ENCODE measurements around the gene RNF31. TPM values are rescaled to one million over a fixed set of nuclear protein-coding genes. Genes with fewer than 3 reads are reported as not detected.

The RNF31 gene
- total and polyA plus RNA-seq, 2 donors (not counting 3 experiments of a cell fraction or from before 2014, with no cell fraction given): 32.3 to 69.7 TPM

- Histone ChIP-seq H3K27me3 (ENCODE audit: control insufficient read depth in 2 of 2, insufficient read depth in 2 of 2, low read length in 2 of 2) (no peaks in the 10 kb centered on the region), H3K36me3 (ENCODE audit: control insufficient read depth in 2 of 2, extremely low read depth in 1 of 2, insufficient read depth in 2 of 2, low read length in 2 of 2) (peaks cover 0 to 42% of the 10 kb centered on the region in 2 experiments), H3K27ac (ENCODE audit: insufficient read depth, low read depth, low read length) (no peak overlapping the region), H3K4me3 (replicated peaks in 1 of 3; ENCODE audit: insufficient read depth in 1 of 3, low read depth in 1 of 3, low read length in 3 of 3) (no peak overlapping the region), H4K20me1 (replicated peaks; ENCODE audit: control insufficient read depth, extremely low read depth, insufficient read depth, low read length) (no peaks in the 10 kb centered on the region), H3K9me1 (replicated peaks; ENCODE audit: control insufficient read depth, extremely low read depth, insufficient read depth, low read length) (no peaks in the 10 kb centered on the region), H3K79me2 (ENCODE audit: control insufficient read depth, insufficient read depth, low read length) (no peaks in the 10 kb centered on the region), H3K4me1 (ENCODE audit: control insufficient read depth, extremely low read depth, insufficient read depth, low read length) (no peaks in the 10 kb centered on the region), H3K9me3 (replicated peaks; ENCODE audit: control insufficient read depth, insufficient read depth, low read length) (no peaks in the 10 kb centered on the region), H3K9ac (replicated peaks; ENCODE audit: extremely low read depth, insufficient read depth, low read length) (no peak overlapping the region), H2AFZ (ENCODE audit: low read depth, low read length) (no peak overlapping the region), H3K4me2 (ENCODE audit: insufficient read depth, low read length) (no peak overlapping the region)
- dilution Hi-C loops (cut with MboI; ENCODE audit: extremely low pct_ligation_motif_present, low sequenced_read_pairs) (no loop called here), intact Hi-C loops (cut with micrococcal nuclease) (no loop called here)
- no TSS peak for BruUV-seq (replicated peaks)
- CTCF ChIA-PET: interaction anchor here (0.8 to 2.4 kb wide), 3 partner anchors 21 to 116 kb away, joined by 3 to 9 read pairs (median 7); partner anchors contain the start of gene IRF9
- TF ChIP-seq MYC (IDR thresholded peaks at IDR 0.05; ENCODE audit: low read depth, low read length) (no peak), GATA2 (IDR thresholded peaks at IDR 0.05; ENCODE audit: insufficient read depth, insufficient read length, low read depth, low read length) (no peak), POLR2AphosphoS5 (IDR thresholded peaks at IDR 0.05; ENCODE audit: insufficient read depth, low read depth, low read length) (no peak)
- TF ChIP-seq, protein P1, sequence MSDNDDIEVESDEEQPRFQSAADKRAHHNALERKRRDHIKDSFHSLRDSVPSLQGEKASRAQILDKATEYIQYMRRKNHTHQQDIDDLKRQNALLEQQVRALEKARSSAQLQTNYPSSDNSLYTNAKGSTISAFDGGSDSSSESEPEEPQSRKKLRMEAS (IDR thresholded peaks at IDR 0.05; ENCODE audit: insufficient read depth, insufficient read length): no peak
- POLR2A ChIA-PET: no interaction called here
- FAIRE-seq: no peak
- no peak for DNase-seq (ENCODE audit: low read depth, low spot score)
Observed at GRCh38 chr14:24181371-24182077, 34.2 kb downstream of the RNF31 start.

DNA sequence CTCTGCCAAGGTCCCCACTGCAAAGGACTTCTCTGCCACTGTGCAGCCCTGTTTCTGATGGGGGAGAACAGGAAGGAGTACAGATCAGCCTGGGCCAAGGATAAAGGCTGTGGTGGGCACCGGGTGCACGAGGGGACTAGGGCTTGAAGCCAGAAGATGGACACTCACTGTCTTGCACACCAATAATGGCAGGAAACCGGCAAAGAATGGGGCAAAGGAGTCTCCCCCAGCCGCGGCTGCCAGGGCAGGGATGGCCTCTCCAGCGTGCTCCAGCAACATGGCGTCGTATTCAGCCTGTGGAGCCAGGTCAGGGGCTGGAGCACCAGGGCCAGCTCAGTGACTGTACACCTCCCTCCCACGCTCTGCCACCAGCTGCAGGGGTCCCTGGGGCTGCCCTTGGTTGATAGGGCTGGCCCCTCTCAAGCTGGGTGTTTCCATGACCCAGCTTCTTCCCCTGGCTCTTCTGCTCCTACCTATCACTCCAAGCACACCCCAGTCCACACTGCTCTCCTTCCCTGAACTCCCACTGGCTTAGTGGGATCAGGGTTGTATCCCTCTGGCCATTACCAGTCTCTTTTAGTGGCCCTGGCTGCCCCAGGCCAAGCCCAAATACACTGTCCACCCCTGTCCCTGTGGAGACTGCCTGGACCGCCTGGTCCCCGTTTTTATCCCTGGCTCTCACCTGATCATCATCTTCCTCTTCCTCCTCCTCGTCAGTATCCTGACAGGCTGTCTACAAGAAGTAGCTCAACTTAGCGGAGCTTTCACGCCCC, 35.0 kb downstream of the RNF31 start:
- ChIA-PET CTCF (interaction anchor here (1.9 kb wide), 1 partner anchor 115 kb away, joined by 7 read pairs; no protein-coding TSS in a partner anchor), POLR2A (no interaction called here)
- H3K36me3 ChIP-seq (ENCODE audit: control insufficient read depth in 2 of 2, extremely low read depth in 1 of 2, insufficient read depth in 2 of 2, low read length in 2 of 2): peaks cover 0 to 40% of the 10 kb centered on the region in 2 experiments

More for the DNA sequence above, 35.0 kb downstream of the RNF31 start:
- no peak overlapping the region for H3K4me3 ChIP-seq (replicated peaks in 1 of 3; ENCODE audit: insufficient read depth in 1 of 3, low read depth in 1 of 3, low read length in 3 of 3)
- no peak overlapping the region for H3K9ac ChIP-seq (replicated peaks; ENCODE audit: extremely low read depth, insufficient read depth, low read length)
- H3K9me3 ChIP-seq (replicated peaks; ENCODE audit: control insufficient read depth, insufficient read depth, low read length): no peaks in the 10 kb centered on the region
- dilution Hi-C loops (cut with MboI; ENCODE audit: extremely low pct_ligation_motif_present, low sequenced_read_pairs) (no loop called here), intact Hi-C loops (cut with micrococcal nuclease) (no loop called here)
- H3K27me3 ChIP-seq (ENCODE audit: control insufficient read depth in 2 of 2, insufficient read depth in 2 of 2, low read length in 2 of 2): no peaks in the 10 kb centered on the region
- H2AFZ ChIP-seq (ENCODE audit: low read depth, low read length): no peak overlapping the region
- no peak for DNase-seq (ENCODE audit: low read depth, low spot score)
- FAIRE-seq: no peak
- no peak overlapping the region for H3K4me2 ChIP-seq (ENCODE audit: insufficient read depth, low read length)
- no peaks in the 10 kb centered on the region for H4K20me1 ChIP-seq (replicated peaks; ENCODE audit: control insufficient read depth, extremely low read depth, insufficient read depth, low read length)
- H3K4me1 ChIP-seq (ENCODE audit: control insufficient read depth, extremely low read depth, insufficient read depth, low read length): no peaks in the 10 kb centered on the region
- H3K27ac ChIP-seq (ENCODE audit: insufficient read depth, low read depth, low read length): no peak overlapping the region
- no peak for TF ChIP-seq MYC (IDR thresholded peaks at IDR 0.05; ENCODE audit: low read depth, low read length)
- TF ChIP-seq JUN (IDR thresholded peaks at IDR 0.05; ENCODE audit: borderline replicate concordance, insufficient read depth, insufficient read length, low read depth): no peak
- no peak for TF ChIP-seq POLR2A (IDR thresholded peaks at IDR 0.05; ENCODE audit: low read depth, low read length)
- no peak for TF ChIP-seq POLR2AphosphoS5 (IDR thresholded peaks at IDR 0.05; ENCODE audit: insufficient read depth, low read depth, low read length)
- TF ChIP-seq, protein P1 (IDR thresholded peaks at IDR 0.05; ENCODE audit: insufficient read depth, insufficient read length): no peak
- TF ChIP-seq, protein P2, sequence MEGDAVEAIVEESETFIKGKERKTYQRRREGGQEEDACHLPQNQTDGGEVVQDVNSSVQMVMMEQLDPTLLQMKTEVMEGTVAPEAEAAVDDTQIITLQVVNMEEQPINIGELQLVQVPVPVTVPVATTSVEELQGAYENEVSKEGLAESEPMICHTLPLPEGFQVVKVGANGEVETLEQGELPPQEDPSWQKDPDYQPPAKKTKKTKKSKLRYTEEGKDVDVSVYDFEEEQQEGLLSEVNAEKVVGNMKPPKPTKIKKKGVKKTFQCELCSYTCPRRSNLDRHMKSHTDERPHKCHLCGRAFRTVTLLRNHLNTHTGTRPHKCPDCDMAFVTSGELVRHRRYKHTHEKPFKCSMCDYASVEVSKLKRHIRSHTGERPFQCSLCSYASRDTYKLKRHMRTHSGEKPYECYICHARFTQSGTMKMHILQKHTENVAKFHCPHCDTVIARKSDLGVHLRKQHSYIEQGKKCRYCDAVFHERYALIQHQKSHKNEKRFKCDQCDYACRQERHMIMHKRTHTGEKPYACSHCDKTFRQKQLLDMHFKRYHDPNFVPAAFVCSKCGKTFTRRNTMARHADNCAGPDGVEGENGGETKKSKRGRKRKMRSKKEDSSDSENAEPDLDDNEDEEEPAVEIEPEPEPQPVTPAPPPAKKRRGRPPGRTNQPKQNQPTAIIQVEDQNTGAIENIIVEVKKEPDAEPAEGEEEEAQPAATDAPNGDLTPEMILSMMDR (IDR thresholded peaks at IDR 0.05; ENCODE audit: extremely low read depth in 1 of 2, insufficient read depth in 1 of 2, low read depth in 1 of 2, low read length in 2 of 2): no peak
- TF ChIP-seq EZH2 (IDR thresholded peaks at IDR 0.05; ENCODE audit: borderline replicate concordance, low read depth, low read length, severe bottlenecking): no peak
- TF ChIP-seq FOS (IDR thresholded peaks at IDR 0.05; ENCODE audit: borderline replicate concordance, insufficient read depth, low read length): no peak
- no peak for TF ChIP-seq GATA2 (IDR thresholded peaks at IDR 0.05; ENCODE audit: insufficient read depth, insufficient read length, low read depth, low read length)
- H3K79me2 ChIP-seq (ENCODE audit: control insufficient read depth, insufficient read depth, low read length): no peaks in the 10 kb centered on the region
- BruUV-seq (replicated peaks): no TSS peak
- H3K9me1 ChIP-seq (replicated peaks; ENCODE audit: control insufficient read depth, extremely low read depth, insufficient read depth, low read length): no peaks in the 10 kb centered on the region
